Measurements from ENCODE around the gene UHRF1.

- no peak for TF ChIP-seq POLR2A (IDR thresholded peaks at IDR 0.05)
- no peak for TF ChIP-seq CTCF (IDR thresholded peaks at IDR 0.05)
These were observed 14.0 kb downstream of the UHRF1 start for GRCh38 chr19:4923276-4923747.

All from prostate gland (tissue), 2 donors.